ENCODE results near the gene IFTAP. TPM values are rescaled to one million over a fixed set of nuclear protein-coding genes. Genes with fewer than 3 reads are reported as not detected.

IFTAP gene
- total and polyA plus RNA-seq, 7 donors: 12.7 to 77.3 (median 38.5) TPM

DNA sequence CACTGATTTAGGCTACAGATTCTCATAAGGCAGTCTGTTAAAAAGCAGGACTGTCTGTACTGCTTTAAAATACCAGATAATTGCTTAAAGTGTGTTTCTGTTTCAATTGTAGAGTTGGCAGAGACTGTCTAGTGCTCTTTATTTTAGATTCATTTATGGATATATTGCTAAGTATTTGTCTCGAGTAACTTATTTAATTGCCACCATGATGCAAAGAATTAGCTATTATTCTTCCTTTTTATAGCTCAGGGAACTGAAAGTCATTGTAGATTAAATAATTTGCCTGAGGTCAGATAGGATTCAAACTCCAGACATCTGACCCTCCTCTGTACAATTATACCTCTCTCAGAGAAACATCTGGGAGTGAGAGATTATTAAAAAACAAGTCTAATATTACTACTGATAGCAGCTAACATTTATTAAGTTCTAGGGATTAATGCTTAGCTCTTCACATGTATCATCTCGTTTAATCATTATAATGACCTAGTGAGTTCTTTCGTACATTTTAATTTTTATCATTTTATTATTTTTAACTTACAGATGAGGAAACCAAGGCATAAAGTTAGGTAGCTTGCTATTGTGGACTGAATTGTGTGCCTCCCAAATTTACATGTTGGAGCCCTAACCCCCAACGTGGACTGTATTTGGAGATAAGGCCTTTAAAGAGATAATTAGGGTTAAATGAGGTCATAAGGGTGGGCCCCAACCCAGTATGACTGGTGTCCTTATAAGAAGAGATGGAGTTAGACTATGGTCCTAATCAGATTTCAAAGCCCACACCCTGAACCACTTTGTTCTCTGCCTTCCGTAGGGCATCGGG, 23.5 kb downstream of the IFTAP start:
- intact Hi-C loops (cut with DNase I): no loop called here
- no peak overlapping the region for H3K4me3 ChIP-seq
- TF ChIP-seq EP300 (IDR thresholded peaks at IDR 0.05) (no peak), POLR2A (IDR thresholded peaks at IDR 0.05) (no peak), POLR2AphosphoS5 (IDR thresholded peaks at IDR 0.05) (no peak)
- TF ChIP-seq, protein P1, sequence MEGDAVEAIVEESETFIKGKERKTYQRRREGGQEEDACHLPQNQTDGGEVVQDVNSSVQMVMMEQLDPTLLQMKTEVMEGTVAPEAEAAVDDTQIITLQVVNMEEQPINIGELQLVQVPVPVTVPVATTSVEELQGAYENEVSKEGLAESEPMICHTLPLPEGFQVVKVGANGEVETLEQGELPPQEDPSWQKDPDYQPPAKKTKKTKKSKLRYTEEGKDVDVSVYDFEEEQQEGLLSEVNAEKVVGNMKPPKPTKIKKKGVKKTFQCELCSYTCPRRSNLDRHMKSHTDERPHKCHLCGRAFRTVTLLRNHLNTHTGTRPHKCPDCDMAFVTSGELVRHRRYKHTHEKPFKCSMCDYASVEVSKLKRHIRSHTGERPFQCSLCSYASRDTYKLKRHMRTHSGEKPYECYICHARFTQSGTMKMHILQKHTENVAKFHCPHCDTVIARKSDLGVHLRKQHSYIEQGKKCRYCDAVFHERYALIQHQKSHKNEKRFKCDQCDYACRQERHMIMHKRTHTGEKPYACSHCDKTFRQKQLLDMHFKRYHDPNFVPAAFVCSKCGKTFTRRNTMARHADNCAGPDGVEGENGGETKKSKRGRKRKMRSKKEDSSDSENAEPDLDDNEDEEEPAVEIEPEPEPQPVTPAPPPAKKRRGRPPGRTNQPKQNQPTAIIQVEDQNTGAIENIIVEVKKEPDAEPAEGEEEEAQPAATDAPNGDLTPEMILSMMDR (IDR thresholded peaks at IDR 0.05): no peak
- H3K4me1 ChIP-seq: peaks cover 0 to 40% (median 23%) of the 10 kb centered on the region in 4 donors
- H3K27me3 ChIP-seq: no peaks in the 10 kb centered on the region
- WGBS, 2 donors: 77 to 82% methylated on average over 6 of the region's 6 CpGs
- peak overlapping the region in 2 of 4 donors; percentile 57 to 63 for H3K27ac ChIP-seq
- no peaks in the 10 kb centered on the region for H3K36me3 ChIP-seq
- DNase-seq: no peak
- no peaks in the 10 kb centered on the region for H3K9me3 ChIP-seq

GRCh38 chr11:36618363-36619047, 24.2 kb downstream of the IFTAP start:
- intact Hi-C loops (cut with DNase I): no loop called here
- no peak for TF ChIP-seq EP300 (IDR thresholded peaks at IDR 0.05)
- TF ChIP-seq POLR2AphosphoS5 (IDR thresholded peaks at IDR 0.05): no peak
- TF ChIP-seq, protein P1 (IDR thresholded peaks at IDR 0.05): no peak
- TF ChIP-seq POLR2A (IDR thresholded peaks at IDR 0.05): no peak
- no peaks in the 10 kb centered on the region for H3K36me3 ChIP-seq
- H3K9me3 ChIP-seq: no peaks in the 10 kb centered on the region
- 54 to 79% methylated on average over 3 of the region's 3 CpGs for WGBS, 2 donors
- peak overlapping the region in 2 of 4 donors; percentile 27 for H3K4me3 ChIP-seq
- H3K27ac ChIP-seq: peak overlapping the region in 3 of 4 donors; percentile 35 to 63 (median 57)
- no peaks in the 10 kb centered on the region for H3K27me3 ChIP-seq
- H3K4me1 ChIP-seq: peaks cover 0 to 40% (median 23%) of the 10 kb centered on the region in 4 donors
- no peak for DNase-seq

GRCh38 chr11:36619502-36619901, 25.2 kb downstream of the IFTAP start:
- Histone ChIP-seq H3K4me1 (peaks cover 0 to 40% (median 23%) of the 10 kb centered on the region in 4 donors), H3K36me3 (no peaks in the 10 kb centered on the region), H3K27me3 (no peaks in the 10 kb centered on the region), H3K27ac (peak overlapping the region in 3 of 4 donors; percentile 46 to 63 (median 57)), H3K9me3 (no peaks in the 10 kb centered on the region), H3K4me3 (peak overlapping the region in 3 of 4 donors; percentile 22 to 27 (median 27))
- TF ChIP-seq POLR2A (IDR thresholded peaks at IDR 0.05) (no peak), POLR2AphosphoS5 (IDR thresholded peaks at IDR 0.05) (no peak), EP300 (IDR thresholded peaks at IDR 0.05) (no peak)
- TF ChIP-seq, protein P1 (IDR thresholded peaks at IDR 0.05): no peak
- no peak for DNase-seq
- WGBS, 2 donors: 32 to 58% methylated on average over 5 of the region's 5 CpGs
- intact Hi-C loops (cut with DNase I): no loop called here

DNA sequence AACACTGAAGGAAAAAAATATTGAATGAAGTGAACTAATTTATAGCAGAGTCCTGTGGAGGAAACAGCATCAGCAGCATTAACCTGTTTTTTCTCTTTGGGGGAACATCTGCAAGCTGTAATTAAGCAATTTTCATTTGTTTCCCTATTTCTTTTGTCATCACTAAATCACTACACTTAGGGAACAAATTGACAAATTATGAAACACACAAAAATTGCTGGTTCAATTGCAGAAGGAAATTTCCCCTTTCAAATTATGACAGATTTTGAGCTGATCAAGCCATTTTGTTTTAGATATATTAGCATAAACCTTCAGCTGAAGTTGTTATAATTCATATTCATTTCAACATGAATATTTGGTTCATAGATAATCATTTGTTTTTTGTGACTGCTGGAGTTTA, 25.9 kb downstream of the IFTAP start:
- Histone ChIP-seq H3K36me3 (no peaks in the 10 kb centered on the region), H3K27ac (peak overlapping the region in 1 of 4 donors; percentile 57), H3K27me3 (no peaks in the 10 kb centered on the region), H3K4me3 (no peak overlapping the region), H3K4me1 (peaks cover 0 to 40% (median 23%) of the 10 kb centered on the region in 4 donors), H3K9me3 (no peaks in the 10 kb centered on the region)
- TF ChIP-seq EP300 (IDR thresholded peaks at IDR 0.05): no peak
- no peak for TF ChIP-seq POLR2A (IDR thresholded peaks at IDR 0.05)
- TF ChIP-seq, protein P1 (IDR thresholded peaks at IDR 0.05): no peak
- TF ChIP-seq POLR2AphosphoS5 (IDR thresholded peaks at IDR 0.05): no peak
- intact Hi-C loops (cut with DNase I): loop anchor here (5.0 kb wide), 1 partner anchor 52 kb away; no protein-coding TSS in a partner anchor
- no peak for DNase-seq
